ENCODE results near the gene ADAM10. TPM values are rescaled to one million over a fixed set of nuclear protein-coding genes. Genes with fewer than 3 reads are reported as not detected.

Gene ADAM10
- total and polyA plus RNA-seq, 2 of the 8 experiments (the other 6 are each of a cell fraction or from before 2014, with no cell fraction given): 46.5 to 163 TPM

- H3K79me2 ChIP-seq (ENCODE audit: control insufficient read depth in 1 of 2, insufficient read depth in 2 of 2, low read length in 2 of 2): no peaks in the 10 kb centered on the region
- POLR2A ChIA-PET (ENCODE audit: partially characterized antibody): no interaction called here
- DNase-seq (ENCODE audit: low read depth in 1 of 2, low spot score in 2 of 2) (no peak), FAIRE-seq (no peak)
- H4K5ac ChIP-seq (ENCODE audit: insufficient read length, low read depth, low read length): no peak overlapping the region
- no peak overlapping the region for H3K18ac ChIP-seq (ENCODE audit: extremely low read depth, low read length)
- no peak overlapping the region for H2AFZ ChIP-seq (ENCODE audit: low read length)
- no peaks in the 10 kb centered on the region for H4K20me1 ChIP-seq (replicated peaks in 1 of 2; ENCODE audit: control insufficient read depth in 1 of 2, insufficient read depth in 2 of 2, low read length in 2 of 2)
- H3K4me2 ChIP-seq (ENCODE audit: insufficient read depth in 1 of 2, low read depth in 2 of 2, low read length in 2 of 2): no peak overlapping the region
- no peak overlapping the region for H3K4ac ChIP-seq (replicated peaks; ENCODE audit: insufficient read length, low read depth, low read length)
- H2BK15ac ChIP-seq (ENCODE audit: low read length): no peak overlapping the region
- H3K9ac ChIP-seq (replicated peaks in 1 of 4; ENCODE audit: extremely low read depth in 1 of 4, low read depth in 3 of 4, low read length in 3 of 4): no peak overlapping the region
- H2BK20ac ChIP-seq (ENCODE audit: low read length): no peak overlapping the region
- no peaks in the 10 kb centered on the region for H3K4me1 ChIP-seq (replicated peaks in 1 of 4; ENCODE audit: control insufficient read depth in 3 of 4, insufficient read depth in 4 of 4, low read length in 3 of 4)
- CTCF ChIA-PET (ENCODE audit: partially characterized antibody): no interaction called here
- H2BK12ac ChIP-seq (ENCODE audit: low read depth, low read length): no peak overlapping the region
- no peak overlapping the region for H3K23ac ChIP-seq (ENCODE audit: insufficient read length)
- H4K91ac ChIP-seq (replicated peaks; ENCODE audit: insufficient read length, low read length): no peak overlapping the region
- no peak overlapping the region for H4K8ac ChIP-seq (ENCODE audit: extremely low read depth, insufficient read depth, low read length)
- no peaks in the 10 kb centered on the region for H3K36me3 ChIP-seq (ENCODE audit: control insufficient read depth in 2 of 4, insufficient read depth in 4 of 4, low read length in 3 of 4)
- H2BK120ac ChIP-seq (replicated peaks; ENCODE audit: low read depth, low read length): no peak overlapping the region
- no peak overlapping the region for H3K56ac ChIP-seq (replicated peaks; ENCODE audit: insufficient read length, low read depth, low read length)
- no peak overlapping the region for H2BK5ac ChIP-seq (ENCODE audit: low read depth, low read length)
- H3K79me1 ChIP-seq (ENCODE audit: low read depth, low read length): no peaks in the 10 kb centered on the region
- H3K27me3 ChIP-seq (replicated peaks in 1 of 4; ENCODE audit: control insufficient read depth in 3 of 4, extremely low read depth in 1 of 4, insufficient read depth in 3 of 4, low read length in 3 of 4): no peaks in the 10 kb centered on the region
- H3K14ac ChIP-seq (ENCODE audit: insufficient read length): no peak overlapping the region
- H3K4me3 ChIP-seq (ENCODE audit: extremely low read depth in 1 of 4, insufficient read depth in 2 of 4, low read depth in 3 of 4, low read length in 4 of 4): no peak overlapping the region
- no peaks in the 10 kb centered on the region for H3K23me2 ChIP-seq (ENCODE audit: low read depth, low read length)
- no peak overlapping the region for H3K27ac ChIP-seq (ENCODE audit: low read depth, low read length)
- no peaks in the 10 kb centered on the region for H3K9me3 ChIP-seq (ENCODE audit: insufficient read depth in 2 of 2, low read depth in 1 of 2, low read length in 1 of 2)
- H2AK5ac ChIP-seq (ENCODE audit: low read depth, low read length): no peak overlapping the region
- no peak for TF ChIP-seq HDAC6 (IDR thresholded peaks at IDR 0.05; ENCODE audit: low read depth, low read length)
- TF ChIP-seq, protein P1, sequence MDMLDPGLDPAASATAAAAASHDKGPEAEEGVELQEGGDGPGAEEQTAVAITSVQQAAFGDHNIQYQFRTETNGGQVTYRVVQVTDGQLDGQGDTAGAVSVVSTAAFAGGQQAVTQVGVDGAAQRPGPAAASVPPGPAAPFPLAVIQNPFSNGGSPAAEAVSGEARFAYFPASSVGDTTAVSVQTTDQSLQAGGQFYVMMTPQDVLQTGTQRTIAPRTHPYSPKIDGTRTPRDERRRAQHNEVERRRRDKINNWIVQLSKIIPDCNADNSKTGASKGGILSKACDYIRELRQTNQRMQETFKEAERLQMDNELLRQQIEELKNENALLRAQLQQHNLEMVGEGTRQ (IDR thresholded peaks at IDR 0.05; ENCODE audit: low read length): no peak
- TF ChIP-seq TBP (IDR thresholded peaks at IDR 0.05; ENCODE audit: low read depth, low read length): no peak
- no peak for TF ChIP-seq KDM5A (IDR thresholded peaks at IDR 0.05; ENCODE audit: low read length)
- TF ChIP-seq SP1 (IDR thresholded peaks at IDR 0.05; ENCODE audit: low read depth, low read length): no peak
- no peak for TF ChIP-seq BRCA1 (IDR thresholded peaks at IDR 0.05; ENCODE audit: low read depth, low read length)
- TF ChIP-seq CHD2 (IDR thresholded peaks at IDR 0.05; ENCODE audit: low read length): no peak
- TF ChIP-seq BCL11A (IDR thresholded peaks at IDR 0.05; ENCODE audit: low read depth in 2 of 2, low read length in 2 of 2): no peak
- TF ChIP-seq, protein P2, sequence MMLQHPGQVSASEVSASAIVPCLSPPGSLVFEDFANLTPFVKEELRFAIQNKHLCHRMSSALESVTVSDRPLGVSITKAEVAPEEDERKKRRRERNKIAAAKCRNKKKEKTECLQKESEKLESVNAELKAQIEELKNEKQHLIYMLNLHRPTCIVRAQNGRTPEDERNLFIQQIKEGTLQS (IDR thresholded peaks at IDR 0.05; ENCODE audit: insufficient read depth, low read depth, low read length): no peak
- no peak for TF ChIP-seq BACH1 (IDR thresholded peaks at IDR 0.05; ENCODE audit: low read length)
- TF ChIP-seq SAP30 (IDR thresholded peaks at IDR 0.05; ENCODE audit: insufficient read depth, insufficient replicate concordance, low read length): no peak
- no peak for TF ChIP-seq KDM1A (IDR thresholded peaks at IDR 0.05; ENCODE audit: borderline replicate concordance, low read length)
- TF ChIP-seq POLR2A (IDR thresholded peaks at IDR 0.05; ENCODE audit: control extremely low read depth in 1 of 2, low read depth in 2 of 2, low read length in 2 of 2): no peak
- TF ChIP-seq ATF2 (IDR thresholded peaks at IDR 0.05; ENCODE audit: low read length): no peak
Observed at GRCh38 chr15:58576657-58577056, 172.8 kb downstream of the ADAM10 start.

Data from H1 (cell line).